HL-60 (cell line): ENCODE results near the gene ACACA.

Source experiments
- DNase-seq, 2 experiments: peaks; one replicate each; pipeline ENCODE4 v3.0.0-alpha.2; 2010 to 2020; ENCODE audit warnings: low read depth in 1 of 2, low spot score in 1 of 2
- H3K27ac ChIP-seq: fragments of 250-450 bp; sonication (Bioruptor Pico); replicated peaks from 2 replicates; pipeline ENCODE4 v1.5.1; 2020; ENCODE audit warnings: mild to moderate bottlenecking, moderate library complexity
- H3K27me3 ChIP-seq: fragments of 250-450 bp; sonication (Bioruptor Pico); 2 replicates; pipeline ENCODE4 v1.5.1; 2021; ENCODE audit warnings: mild to moderate bottlenecking, moderate library complexity; ENCODE audit not compliant: insufficient read depth, poor library complexity, severe bottlenecking
- H3K4me3 ChIP-seq: replicated peaks from 2 replicates; pipeline ENCODE4 v1.5.1; 2011; ENCODE audit warnings: mild to moderate bottlenecking, control low read depth, low read length; ENCODE audit not compliant: insufficient read depth
- GABPA ChIP-seq: IDR thresholded peaks from 2 replicates; pipeline ENCODE4 v1.6.1; 2012; ENCODE audit warnings: low read depth
- POLR2AphosphoS5 ChIP-seq: IDR thresholded peaks from 2 replicates; pipeline ENCODE4 v1.6.1; 2012; ENCODE audit warnings: low read depth
- SPI1 ChIP-seq: IDR thresholded peaks from 2 replicates; pipeline ENCODE4 v1.6.1; 2012; ENCODE audit warnings: low read depth, mild to moderate bottlenecking, borderline replicate concordance
- TF ChIP-seq, protein P1 (sequence below): IDR thresholded peaks from one replicate; pipeline ENCODE4 v1.5.1; 2011; ENCODE audit warnings: low read length, control low read depth, inconsistent platforms; ENCODE audit not compliant: insufficient read depth
- TF ChIP-seq, protein P2 (sequence below): IDR thresholded peaks from 2 replicates; pipeline ENCODE4 v1.6.1; 2012; ENCODE audit warnings: low read depth; ENCODE audit not compliant: insufficient replicate concordance

Gene ACACA

DNA sequence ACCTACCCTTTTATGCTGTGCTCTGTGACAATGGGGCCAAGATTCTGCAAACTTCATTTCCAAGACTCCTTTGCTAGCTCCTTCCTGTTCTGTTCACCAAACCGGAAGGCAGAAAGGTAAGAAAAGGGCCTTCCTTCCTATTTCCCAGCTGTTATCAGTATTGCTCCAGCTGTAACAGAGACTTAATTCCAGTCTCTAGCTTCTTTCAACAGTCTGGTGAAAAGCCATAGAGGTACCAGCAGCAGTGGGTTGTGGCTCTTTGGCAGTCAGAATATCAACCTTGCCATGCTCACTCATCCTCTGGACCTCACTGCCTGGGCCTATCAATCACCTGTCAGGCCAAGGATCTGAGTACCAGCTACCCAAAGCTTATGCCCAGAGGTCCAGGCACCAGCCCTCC, 120.2 kb downstream of the ACACA start:
- no peak for DNase-seq
- Histone ChIP-seq H3K27ac (no peak overlapping the region), H3K27me3 (no peaks in the 10 kb centered on the region), H3K4me3 (no peak overlapping the region)
- no peak for TF ChIP-seq POLR2AphosphoS5

DNA sequence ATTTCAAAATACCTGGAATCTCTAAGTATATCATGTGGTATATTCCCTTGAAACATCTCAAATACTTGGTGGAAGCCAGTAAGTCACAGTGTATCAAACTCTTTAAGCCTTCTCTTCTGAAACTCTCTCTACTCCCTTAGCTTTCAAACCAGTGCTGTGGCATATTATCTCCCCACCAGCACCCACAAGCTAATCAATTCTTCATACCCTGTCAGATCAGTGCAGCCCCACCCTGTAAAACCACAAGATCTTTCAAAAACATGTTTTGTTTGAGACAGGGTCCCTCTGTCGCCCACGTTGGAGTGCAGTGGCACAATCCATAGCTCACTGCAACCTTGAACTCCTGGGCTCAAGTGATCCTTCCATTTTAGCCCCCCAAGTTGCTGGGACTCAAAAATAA, 122.4 kb downstream of the ACACA start:
- H3K27ac ChIP-seq = no peak overlapping the region
- no peak overlapping the region for H3K4me3 ChIP-seq
- TF ChIP-seq GABPA (no peak), POLR2AphosphoS5 (no peak), SPI1 (no peak)
- TF ChIP-seq, protein P1, sequence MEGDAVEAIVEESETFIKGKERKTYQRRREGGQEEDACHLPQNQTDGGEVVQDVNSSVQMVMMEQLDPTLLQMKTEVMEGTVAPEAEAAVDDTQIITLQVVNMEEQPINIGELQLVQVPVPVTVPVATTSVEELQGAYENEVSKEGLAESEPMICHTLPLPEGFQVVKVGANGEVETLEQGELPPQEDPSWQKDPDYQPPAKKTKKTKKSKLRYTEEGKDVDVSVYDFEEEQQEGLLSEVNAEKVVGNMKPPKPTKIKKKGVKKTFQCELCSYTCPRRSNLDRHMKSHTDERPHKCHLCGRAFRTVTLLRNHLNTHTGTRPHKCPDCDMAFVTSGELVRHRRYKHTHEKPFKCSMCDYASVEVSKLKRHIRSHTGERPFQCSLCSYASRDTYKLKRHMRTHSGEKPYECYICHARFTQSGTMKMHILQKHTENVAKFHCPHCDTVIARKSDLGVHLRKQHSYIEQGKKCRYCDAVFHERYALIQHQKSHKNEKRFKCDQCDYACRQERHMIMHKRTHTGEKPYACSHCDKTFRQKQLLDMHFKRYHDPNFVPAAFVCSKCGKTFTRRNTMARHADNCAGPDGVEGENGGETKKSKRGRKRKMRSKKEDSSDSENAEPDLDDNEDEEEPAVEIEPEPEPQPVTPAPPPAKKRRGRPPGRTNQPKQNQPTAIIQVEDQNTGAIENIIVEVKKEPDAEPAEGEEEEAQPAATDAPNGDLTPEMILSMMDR = no peak
- TF ChIP-seq, protein P2, sequence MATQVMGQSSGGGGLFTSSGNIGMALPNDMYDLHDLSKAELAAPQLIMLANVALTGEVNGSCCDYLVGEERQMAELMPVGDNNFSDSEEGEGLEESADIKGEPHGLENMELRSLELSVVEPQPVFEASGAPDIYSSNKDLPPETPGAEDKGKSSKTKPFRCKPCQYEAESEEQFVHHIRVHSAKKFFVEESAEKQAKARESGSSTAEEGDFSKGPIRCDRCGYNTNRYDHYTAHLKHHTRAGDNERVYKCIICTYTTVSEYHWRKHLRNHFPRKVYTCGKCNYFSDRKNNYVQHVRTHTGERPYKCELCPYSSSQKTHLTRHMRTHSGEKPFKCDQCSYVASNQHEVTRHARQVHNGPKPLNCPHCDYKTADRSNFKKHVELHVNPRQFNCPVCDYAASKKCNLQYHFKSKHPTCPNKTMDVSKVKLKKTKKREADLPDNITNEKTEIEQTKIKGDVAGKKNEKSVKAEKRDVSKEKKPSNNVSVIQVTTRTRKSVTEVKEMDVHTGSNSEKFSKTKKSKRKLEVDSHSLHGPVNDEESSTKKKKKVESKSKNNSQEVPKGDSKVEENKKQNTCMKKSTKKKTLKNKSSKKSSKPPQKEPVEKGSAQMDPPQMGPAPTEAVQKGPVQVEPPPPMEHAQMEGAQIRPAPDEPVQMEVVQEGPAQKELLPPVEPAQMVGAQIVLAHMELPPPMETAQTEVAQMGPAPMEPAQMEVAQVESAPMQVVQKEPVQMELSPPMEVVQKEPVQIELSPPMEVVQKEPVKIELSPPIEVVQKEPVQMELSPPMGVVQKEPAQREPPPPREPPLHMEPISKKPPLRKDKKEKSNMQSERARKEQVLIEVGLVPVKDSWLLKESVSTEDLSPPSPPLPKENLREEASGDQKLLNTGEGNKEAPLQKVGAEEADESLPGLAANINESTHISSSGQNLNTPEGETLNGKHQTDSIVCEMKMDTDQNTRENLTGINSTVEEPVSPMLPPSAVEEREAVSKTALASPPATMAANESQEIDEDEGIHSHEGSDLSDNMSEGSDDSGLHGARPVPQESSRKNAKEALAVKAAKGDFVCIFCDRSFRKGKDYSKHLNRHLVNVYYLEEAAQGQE = no peak
- H3K27me3 ChIP-seq = no peaks in the 10 kb centered on the region
- no peak for DNase-seq

DNA sequence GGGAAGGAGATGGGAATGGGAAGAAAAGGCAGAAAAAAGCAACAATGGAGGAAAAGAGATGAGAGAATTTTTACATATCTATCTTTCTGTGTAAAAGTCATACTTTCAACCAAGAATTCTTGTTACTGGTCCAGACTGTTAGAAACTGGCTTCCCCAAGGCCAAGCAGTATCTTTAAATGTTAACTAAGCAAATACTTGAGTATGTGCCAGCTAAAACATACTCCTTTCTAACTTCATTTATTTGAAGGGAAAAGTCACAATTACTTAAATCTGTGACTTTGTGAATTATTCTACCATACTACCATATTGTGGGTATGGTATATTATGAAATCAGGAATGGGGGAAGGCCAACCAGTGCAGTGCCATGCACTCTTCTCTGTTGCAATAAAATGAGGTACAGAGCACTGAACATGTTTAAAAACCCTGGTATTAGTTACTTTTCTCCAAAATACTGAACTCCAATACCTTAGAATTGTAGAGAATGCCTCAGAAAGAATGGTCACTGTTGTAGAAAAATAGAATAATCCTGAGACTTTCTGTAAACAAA, 123.1 kb downstream of the ACACA start:
- Histone ChIP-seq H3K4me3 (no peak overlapping the region), H3K27me3 (no peaks in the 10 kb centered on the region), H3K27ac (no peak overlapping the region)
- no peak for DNase-seq
- no peak for TF ChIP-seq SPI1

DNA sequence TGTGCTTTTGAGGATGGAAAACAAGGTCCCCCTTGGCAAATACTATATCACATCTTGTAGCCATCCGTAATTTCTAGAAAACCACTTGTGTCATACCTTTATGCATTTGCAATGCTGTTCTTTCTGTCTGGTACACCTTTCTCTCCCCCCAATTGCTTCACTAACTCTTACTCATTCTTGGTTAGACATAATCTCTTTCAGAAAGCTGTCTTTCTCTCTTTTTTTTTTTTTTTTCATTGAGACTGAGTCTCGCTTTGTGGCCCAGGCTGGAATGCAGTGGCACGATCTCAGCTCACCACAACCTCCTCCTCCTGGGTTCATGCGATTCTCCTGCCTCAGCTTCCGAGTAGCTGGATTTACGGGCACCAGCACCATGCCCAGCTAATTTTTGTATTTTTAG, 125.8 kb downstream of the ACACA start:
- Histone ChIP-seq H3K27me3 (no peaks in the 10 kb centered on the region), H3K4me3 (no peak overlapping the region), H3K27ac (no peak overlapping the region)
- TF ChIP-seq POLR2AphosphoS5 (no peak), GABPA (no peak), SPI1 (no peak)
- TF ChIP-seq, protein P2 = no peak
- TF ChIP-seq, protein P1 = no peak
- DNase-seq = no peak

DNA sequence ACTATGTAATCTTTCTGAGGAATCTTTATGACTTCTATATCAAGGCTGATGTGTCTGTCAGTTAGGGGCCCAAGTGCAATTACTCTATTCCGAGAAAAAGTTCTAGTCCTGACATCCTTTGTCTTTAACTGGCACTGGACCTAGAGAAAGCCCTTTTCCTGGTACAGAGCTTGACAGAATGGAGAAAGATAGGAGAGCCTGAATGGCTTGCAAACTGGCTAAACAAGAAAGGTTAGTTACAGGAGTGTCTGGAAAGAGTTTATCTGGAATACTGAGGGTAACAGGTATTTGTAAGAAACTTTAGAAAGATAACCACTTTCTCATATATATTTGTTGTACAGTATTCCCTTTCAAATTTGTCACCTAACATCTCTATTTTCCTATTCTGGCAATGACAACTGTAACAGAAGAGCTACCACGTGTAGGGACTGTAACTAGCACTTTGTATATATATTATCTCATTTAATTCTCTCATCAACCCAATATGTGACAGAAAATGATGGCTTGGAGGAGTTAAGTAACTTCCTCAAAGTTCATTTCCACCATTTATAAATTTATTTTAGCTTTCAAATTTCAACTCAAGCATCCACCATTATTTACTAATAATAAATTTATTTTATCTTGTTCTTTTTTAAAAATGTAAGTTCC, 128.3 kb downstream of the ACACA start:
- TF ChIP-seq, protein P1 = no peak
- TF ChIP-seq GABPA (no peak), POLR2AphosphoS5 (no peak), SPI1 (no peak)
- TF ChIP-seq, protein P2 = no peak
- no peak for DNase-seq
- H3K27ac ChIP-seq = no peak overlapping the region
- H3K4me3 ChIP-seq = no peak overlapping the region
- H3K27me3 ChIP-seq = no peaks in the 10 kb centered on the region
